ENCODE measurements around the gene SNX33.
A peak's percentile ranks its signal among the peaks of the same experiment; 100 is the strongest.

The SNX33 gene

GRCh38 chr15:75639709-75640482, 7.8 kb upstream of the SNX33 start, which contains the start of gene IMP3:
Gene IMP3, minus strand, starts transcription at chr15:75640224. Its CDS starts 56 bp downstream, at chr15:75640168.
- peak within 1 kb of the TSS; percentile 57 to 99 (median 84) for H3K4me3 ChIP-seq
- H3K27ac ChIP-seq = peak within 1 kb of the TSS; percentile 87 to 98 (median 94)

DNA sequence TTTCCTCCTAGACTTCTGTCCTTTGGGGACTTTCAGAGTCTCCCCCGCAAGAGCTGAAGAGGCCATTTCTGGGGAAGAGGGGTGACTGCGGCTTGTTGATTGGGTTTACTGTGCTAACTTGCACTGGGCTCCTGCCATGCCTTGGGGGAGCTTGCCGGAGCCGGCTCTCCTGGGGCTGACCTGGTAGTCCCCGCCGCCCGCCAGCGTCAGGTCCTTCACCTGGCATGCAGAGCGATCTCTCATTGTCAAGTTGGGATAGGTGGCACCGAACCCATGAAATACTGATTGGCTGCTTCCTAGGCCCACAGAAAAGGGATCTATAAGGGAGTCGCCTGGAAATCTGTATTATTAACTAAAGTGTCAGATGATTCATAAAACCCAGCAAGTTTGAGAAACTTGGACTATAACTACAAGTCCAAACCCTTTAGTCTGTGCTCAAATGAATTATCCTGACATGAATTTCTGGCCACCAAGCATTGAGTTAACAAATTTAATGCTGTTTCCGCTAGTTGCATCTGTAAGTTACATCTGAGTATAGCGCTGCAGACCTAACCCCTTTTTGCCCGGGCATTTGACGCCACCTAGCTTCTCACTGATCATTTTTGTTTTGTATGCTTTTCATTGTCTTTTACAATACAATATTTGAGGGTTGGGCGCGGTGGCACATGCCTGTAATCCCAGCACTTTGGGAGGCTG, 7.1 kb upstream of the SNX33 start:
- peak overlapping the region; percentile 34 to 98 (median 94) for H3K27ac ChIP-seq
- peak overlapping the region; percentile 57 to 99 (median 84) for H3K4me3 ChIP-seq

- Histone ChIP-seq H3K27ac (peak overlapping the region in 14 of 21 experiments; percentile 88 to 98 (median 94)), H3K4me3 (peak overlapping the region in 2 of 7 experiments; percentile 79 to 84)
Measured at GRCh38 chr15:75641179-75641503, 6.6 kb upstream of the SNX33 start.

- H3K27ac ChIP-seq = no peak overlapping the region
Measured at GRCh38 chr15:75641603-75642002, 6.1 kb upstream of the SNX33 start.

DNA sequence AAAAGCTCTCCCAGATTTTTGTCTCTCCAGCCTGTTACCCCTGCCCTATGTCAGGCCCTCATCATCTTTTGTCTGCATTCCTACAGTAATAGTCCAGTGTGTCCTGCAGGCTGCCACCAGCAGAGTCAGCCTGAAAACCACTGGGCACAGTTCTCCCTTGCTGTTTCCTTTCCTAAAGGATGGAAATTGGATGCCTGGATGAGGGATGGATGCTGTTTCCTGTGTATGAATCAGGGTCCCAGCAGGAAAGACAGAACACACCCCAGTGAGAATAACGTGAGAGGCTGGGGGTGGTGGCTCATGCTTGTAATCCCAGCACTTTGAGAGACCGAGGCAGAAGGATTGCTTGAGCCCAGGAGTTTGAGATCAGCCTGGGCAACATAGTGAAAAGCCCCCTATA, 3.3 kb upstream of the SNX33 start:
- H3K27ac ChIP-seq = no peak overlapping the region
- no peak overlapping the region for H3K4me3 ChIP-seq

More at GRCh38 chr15:75641603-75642002, 6.1 kb upstream of the SNX33 start:
- no peak overlapping the region for H3K4me3 ChIP-seq

DNA sequence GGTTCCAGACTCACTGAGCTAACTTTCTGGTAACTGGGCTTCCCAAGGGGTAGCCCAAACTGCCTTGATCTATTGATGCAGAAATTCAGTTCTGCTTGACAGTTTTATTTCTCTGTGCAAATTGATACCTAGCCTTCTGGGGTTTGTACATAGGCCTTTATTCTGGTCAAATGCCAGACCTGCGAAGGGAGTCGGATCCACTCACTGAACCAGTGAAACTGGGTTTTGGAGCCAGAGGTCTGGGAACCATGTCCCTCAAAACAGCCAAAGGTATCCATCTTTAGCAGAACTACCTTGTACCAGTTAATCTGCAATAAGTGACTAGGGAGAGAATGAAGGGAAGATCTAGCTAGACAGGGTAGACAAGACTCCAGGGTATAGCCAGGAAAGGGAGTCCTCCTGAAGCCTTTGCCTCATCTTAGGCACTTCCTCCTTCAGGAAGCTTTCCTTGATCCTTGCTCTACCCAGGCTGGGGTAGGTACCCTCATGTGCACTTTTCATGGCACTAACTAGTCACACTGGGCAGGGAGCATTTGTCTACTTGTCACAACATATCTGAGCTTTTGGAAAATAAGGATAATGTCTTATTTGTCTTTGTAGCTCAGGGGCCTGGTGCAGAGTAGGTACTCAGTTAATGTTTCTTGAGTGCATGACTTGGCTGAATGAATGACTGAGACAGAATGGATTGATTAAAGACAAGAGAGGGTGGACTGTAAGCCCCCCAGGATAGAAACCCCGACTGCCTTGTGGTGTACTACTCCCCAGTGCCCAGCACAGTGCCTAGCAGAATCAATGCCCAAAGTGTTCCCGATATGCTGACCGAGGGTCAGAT, 1.4 kb upstream of the SNX33 start:
- H3K27ac ChIP-seq = peak overlapping the region in 20 of 21 experiments; percentile 78 to 98 (median 94)
- H3K4me3 ChIP-seq = peak overlapping the region; percentile 63 to 88 (median 79)

DNA sequence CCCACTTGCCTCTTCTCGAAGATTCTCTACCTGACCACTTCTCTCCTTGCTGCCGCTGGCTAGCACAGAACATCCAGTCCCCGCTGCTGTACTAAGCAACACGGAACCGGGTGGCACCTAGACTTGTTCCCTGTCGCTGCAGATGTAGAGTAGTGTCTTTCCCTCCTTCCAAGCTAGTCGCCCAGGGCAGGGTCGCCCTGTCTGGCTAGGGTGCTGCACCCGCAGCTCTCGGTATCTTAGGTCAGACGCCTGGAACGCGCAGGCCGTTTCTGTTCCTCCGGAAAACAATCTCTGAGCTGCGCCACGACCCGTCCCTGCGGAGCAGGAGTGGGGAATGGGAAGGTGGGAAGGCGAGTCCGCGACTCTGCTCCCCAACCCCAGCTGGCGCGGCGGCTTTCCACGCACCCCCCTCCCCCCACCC, 758 bp upstream of the SNX33 start:
- peak overlapping the region; percentile 63 to 88 (median 79) for H3K4me3 ChIP-seq
- H3K27ac ChIP-seq = peak overlapping the region; percentile 78 to 98 (median 94)

- peak overlapping the region; percentile 78 to 98 (median 94) for H3K27ac ChIP-seq
- peak overlapping the region; percentile 63 to 88 (median 79) for H3K4me3 ChIP-seq
Measured at GRCh38 chr15:75648156-75649000, 666 bp downstream of the SNX33 start.

DNA sequence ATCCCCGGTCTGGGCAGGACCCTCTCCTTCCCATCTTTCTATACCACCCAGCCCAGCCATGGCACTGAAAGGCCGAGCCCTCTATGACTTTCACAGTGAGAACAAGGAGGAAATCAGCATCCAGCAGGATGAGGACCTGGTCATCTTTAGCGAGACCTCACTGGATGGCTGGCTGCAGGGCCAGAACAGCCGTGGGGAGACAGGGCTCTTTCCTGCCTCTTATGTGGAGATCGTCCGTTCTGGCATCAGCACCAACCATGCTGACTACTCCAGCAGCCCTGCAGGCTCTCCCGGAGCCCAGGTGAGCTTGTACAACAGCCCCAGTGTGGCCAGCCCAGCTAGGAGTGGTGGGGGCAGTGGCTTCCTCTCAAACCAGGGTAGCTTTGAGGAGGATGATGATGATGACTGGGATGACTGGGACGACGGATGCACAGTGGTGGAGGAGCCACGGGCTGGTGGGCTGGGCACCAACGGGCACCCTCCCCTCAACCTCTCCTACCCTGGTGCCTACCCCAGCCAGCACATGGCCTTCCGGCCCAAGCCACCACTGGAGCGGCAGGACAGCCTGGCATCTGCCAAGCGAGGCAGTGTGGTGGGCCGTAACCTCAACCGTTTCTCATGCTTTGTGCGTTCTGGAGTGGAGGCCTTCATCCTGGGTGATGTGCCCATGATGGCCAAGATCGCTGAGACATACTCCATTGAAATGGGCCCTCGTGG, 1.5 kb downstream of the SNX33 start:
- H3K4me3 ChIP-seq = peak overlapping the region; percentile 63 to 88 (median 79)
- peak overlapping the region in 17 of 21 experiments; percentile 78 to 98 (median 94) for H3K27ac ChIP-seq

- Histone ChIP-seq H3K27ac (peak overlapping the region in 6 of 21 experiments; percentile 16 to 98 (median 90)), H3K4me3 (peak overlapping the region in 6 of 7 experiments; percentile 63 to 86 (median 78))
Measured at GRCh38 chr15:75649848-75650247, 2.1 kb downstream of the SNX33 start.

- Histone ChIP-seq H3K4me3 (peak overlapping the region; percentile 2 to 77 (median 17)), H3K27ac (peak overlapping the region in 17 of 21 experiments; percentile 9 to 96 (median 61))
Measured at GRCh38 chr15:75650908-75651809, 3.4 kb downstream of the SNX33 start.

DNA sequence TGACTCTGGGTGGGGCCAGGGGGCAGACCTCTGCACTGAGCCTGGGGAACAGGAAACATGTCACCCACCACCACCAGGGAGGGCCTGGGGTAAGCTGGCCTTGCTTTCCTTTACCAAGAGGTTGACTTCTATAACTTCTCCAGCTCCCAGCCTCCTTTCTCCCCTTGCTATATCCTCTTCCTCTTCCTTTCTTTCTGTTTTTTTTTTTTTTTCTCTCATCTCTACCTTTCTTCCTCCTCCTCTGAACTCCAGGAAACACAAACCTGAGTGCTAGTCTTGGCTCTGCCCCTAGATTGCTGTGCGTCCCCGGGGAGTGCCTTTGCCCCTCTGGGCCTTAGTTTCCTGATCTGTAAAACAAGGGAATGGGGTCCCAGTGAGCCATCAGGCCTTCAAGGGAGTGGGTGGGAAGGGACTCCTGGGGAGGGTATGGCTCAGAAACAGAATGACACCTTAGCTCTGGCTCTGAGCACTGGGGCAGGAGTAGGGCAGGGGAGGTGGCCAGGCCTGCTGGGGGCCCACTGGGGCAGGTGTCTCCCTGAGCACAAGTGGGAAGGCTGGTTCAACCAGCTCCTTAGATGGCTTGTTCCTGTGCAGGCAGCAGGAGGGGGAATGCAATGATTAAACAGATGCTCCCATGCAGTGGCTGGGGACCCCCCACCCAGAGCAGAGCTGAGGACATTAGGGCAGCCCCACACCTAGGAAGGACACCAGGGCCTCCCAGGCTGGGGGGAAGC, 4.3 kb downstream of the SNX33 start:
- Histone ChIP-seq H3K27ac (peak overlapping the region in 16 of 21 experiments; percentile 14 to 81 (median 62)), H3K4me3 (peak overlapping the region in 6 of 7 experiments; percentile 2 to 77 (median 40))

- Histone ChIP-seq H3K4me3 (no peak overlapping the region), H3K27ac (peak overlapping the region in 8 of 21 experiments; percentile 48 to 81 (median 68))
Measured at GRCh38 chr15:75653347-75653913, 5.7 kb downstream of the SNX33 start.

DNA sequence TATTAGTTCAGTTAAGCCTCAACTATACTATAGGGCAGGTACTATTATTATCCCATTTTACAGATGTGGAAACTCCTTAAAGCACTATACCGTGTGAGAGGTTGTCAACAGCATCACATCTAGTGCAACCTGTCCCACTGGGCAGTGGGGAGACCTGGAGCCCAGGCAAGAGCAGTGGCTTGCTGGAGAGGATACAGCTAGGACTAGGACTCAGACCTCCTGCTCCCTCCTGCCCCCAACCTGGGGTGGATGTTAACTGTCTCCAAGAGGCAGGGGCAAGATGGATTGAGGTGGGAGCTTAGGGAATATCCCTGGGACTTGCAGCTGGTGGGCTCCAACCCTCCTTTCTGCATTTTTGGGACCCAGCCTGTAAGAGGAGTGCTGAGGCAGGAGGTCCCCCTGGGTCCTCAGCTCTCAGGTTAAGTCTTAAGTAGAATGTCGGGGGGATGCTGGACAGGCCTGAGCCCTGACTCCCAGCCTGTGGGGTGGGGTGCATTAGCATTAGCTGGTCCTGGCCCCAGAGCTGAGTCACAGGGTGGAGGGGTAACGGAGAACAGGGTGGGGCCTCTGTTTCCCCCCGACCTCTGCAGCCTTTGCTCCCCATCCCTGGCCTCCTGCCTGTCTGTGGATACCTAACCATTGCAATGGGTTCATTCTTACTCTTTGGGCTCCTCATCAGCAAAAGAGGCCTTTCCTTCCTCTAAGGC, 6.6 kb downstream of the SNX33 start:
- H3K27ac ChIP-seq = peak overlapping the region in 3 of 21 experiments; percentile 5 to 35 (median 13)
- H3K4me3 ChIP-seq = no peak overlapping the region

GRCh38 chr15:75655931-75656330, 8.2 kb downstream of the SNX33 start:
- Histone ChIP-seq H3K4me3 (no peak overlapping the region), H3K27ac (peak overlapping the region in 2 of 21 experiments; percentile 32 to 51)
